ENCODE data around the gene PFKFB1.

DNA sequence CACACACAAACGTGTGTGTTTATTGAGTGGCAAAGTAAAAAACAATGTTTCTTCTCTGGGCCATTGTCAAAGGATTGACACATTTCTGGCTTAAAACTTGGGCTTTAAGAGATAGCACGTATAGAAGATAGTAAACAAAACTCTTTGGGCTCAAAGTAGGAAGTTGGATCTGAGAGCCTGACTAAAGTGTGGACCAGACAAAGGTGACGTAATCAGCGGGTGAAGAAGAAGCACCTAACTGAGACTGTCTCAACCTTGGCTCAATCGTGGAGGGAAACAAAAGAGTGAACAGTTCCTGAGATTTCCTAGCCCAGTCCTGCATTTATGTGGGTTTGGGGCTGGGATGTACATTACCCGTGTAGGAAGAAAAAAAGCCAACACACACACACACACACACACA is 13.7 kb downstream of the PFKFB1 start:
- TF ChIP-seq, protein P1, sequence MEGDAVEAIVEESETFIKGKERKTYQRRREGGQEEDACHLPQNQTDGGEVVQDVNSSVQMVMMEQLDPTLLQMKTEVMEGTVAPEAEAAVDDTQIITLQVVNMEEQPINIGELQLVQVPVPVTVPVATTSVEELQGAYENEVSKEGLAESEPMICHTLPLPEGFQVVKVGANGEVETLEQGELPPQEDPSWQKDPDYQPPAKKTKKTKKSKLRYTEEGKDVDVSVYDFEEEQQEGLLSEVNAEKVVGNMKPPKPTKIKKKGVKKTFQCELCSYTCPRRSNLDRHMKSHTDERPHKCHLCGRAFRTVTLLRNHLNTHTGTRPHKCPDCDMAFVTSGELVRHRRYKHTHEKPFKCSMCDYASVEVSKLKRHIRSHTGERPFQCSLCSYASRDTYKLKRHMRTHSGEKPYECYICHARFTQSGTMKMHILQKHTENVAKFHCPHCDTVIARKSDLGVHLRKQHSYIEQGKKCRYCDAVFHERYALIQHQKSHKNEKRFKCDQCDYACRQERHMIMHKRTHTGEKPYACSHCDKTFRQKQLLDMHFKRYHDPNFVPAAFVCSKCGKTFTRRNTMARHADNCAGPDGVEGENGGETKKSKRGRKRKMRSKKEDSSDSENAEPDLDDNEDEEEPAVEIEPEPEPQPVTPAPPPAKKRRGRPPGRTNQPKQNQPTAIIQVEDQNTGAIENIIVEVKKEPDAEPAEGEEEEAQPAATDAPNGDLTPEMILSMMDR (optimal IDR thresholded peaks at IDR 0.05 in 1 of 3, IDR thresholded peaks at IDR 0.05 in 1 of 3, conservative IDR thresholded peaks at IDR 0.05 in 1 of 3; ENCODE audit: extremely low read depth in 1 of 3, insufficient read depth in 2 of 3, low read length in 3 of 3) = no peak
- TF ChIP-seq EZH2 (IDR thresholded peaks at IDR 0.05; ENCODE audit: low read length) = no peak
